GM18909 (cell line): ENCODE results near the gene ATG14.
"Not testable (repeated sequence)": the region's sequence is repeated elsewhere in the genome, so short reads cannot be mapped to it uniquely, and the experiment has no call there.

ENCODE experiments used
- ATAC-seq: cut with Tn5 transposase; IDR thresholded peaks from one replicate; pipeline ENCODE4 v1.9.1; 2021; ENCODE audit warnings: mild to moderate bottlenecking; ENCODE audit not compliant: unreplicated experiment, poor library complexity

ATG14 gene

DNA sequence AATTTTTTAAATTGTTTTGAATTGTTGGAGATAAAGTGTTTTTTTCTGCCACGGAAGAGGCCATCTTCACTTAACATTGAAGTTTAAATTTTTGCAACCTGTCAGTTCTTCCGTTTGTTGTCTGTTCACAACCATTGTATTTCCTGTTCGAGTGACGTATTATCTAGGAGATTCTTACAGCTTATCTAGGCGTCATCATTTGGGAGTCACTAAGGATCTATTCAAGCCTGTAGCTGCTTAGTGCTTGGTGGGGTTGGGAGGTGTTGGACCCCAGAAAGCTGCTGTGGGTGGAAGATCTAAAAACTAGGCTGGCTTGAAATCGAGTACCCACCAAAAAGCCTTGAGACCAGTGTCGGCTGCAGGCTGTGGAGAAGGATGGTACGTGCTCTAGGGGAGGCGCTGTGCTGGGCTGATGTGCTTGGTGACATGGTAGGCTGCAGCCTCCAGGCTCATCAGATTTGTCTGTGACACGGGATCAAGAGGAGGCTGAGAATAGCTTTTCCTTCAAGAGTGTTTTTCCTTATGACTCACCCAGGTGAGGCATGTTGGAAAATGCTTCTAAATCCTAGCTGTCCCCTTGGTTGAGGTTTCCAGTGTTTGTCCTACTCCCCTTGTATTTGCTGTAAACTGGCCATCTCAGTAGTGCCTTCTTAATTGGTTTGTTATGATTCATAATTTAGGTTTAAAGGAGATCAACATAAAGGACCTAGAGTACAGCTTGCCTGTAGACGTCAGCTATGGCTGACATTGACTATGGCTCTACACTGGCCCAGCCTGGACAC is 57.8 kb downstream of the ATG14 start:
- no peak for ATAC-seq

- ATAC-seq: no peak
Measured at GRCh38 chr14:55352201-55352600, 59.4 kb downstream of the ATG14 start.

GRCh38 chr14:55351111-55351510 is 60.5 kb downstream of the ATG14 start:
- ATAC-seq: no peak

GRCh38 chr14:55350461-55350860 is 61.2 kb downstream of the ATG14 start:
- no peak for ATAC-seq

DNA sequence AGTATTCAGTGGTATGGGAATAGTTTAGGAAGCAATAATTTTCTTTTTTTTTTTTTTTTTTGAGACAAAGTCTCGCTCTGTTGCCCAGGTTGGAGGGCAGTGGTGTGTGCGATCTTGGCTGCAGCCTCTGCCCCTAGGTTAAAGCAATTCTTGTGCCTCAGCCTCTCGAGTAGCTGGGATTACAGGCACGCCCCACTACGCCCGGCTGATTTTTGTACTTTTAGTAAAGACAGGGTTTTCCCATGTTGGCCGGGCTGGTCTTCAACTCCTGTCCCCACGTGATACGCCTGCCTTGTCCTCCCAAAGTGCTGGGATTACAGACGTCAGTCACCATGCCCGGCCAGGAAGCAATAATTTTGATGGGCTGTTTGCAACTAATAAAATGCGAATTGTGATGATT is 62.1 kb downstream of the ATG14 start:
- no peak for ATAC-seq

GRCh38 chr14:55348766-55349453 is 62.7 kb downstream of the ATG14 start:
- ATAC-seq: no peak

DNA sequence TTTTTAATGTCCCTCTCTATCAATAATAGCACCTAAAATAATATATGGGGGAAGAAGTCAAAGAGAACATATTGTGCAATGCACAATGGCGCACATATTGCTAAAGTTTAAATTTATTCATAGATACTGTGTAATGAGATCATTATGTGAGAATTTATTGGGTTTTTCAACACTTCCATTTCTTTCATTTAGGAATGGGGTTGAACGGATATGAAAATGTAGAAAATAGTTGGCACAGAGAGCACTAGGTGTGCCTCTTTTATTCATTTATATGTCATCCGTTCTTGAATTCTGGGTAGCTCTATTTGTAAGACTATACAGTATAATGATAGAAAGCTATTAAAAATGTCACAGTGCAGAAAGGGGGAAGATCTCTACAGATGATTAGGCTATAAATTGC is 63.9 kb downstream of the ATG14 start:
- no peak for ATAC-seq

DNA sequence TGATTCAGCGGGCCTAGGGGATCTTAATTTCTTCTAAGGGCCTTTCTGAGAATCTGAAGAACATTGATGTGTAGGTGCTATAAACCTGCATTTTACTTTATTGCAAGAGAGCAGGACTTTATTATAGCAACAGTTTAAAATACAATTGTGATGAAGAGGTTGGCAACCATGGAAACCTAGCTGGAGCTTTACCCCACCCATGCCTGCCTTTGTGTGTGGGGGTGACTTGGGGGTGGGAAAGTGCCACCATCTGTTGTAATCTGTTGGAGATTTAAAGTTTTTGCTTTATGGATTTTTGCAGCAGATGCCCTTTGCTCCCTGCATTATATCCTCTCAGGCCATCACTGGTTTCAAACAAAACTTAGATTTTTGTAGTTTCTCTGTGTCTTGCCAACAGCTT is 64.6 kb downstream of the ATG14 start:
- ATAC-seq: no peak

DNA sequence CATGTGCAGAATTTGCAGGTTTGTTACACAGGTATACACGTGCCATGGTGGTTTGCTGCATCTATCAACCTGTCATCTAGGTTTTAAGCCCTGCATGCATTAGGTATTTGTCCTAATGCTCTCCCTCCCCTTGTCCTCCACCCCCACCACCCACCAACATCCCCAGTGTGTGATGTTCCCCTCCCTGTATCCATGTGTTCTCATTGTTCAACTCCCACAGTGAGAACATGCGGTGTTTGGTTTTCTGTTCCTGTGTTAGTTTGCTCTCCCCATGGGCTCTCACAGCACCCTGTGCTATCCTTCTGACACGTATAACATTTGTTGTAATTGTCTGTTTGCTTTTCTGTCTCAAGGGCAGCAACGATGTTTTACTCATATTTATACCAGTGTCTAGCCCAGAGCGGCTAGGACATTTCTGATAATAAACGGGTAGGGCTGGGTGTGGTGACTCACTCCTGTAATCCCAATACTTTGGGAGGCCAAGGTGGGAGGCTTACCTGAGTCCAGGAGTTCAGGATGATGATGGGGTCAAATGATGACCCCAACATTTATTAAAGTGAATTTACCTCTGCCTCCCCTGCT is 67.0 kb downstream of the ATG14 start:
- ATAC-seq: not testable (repeated sequence)

DNA sequence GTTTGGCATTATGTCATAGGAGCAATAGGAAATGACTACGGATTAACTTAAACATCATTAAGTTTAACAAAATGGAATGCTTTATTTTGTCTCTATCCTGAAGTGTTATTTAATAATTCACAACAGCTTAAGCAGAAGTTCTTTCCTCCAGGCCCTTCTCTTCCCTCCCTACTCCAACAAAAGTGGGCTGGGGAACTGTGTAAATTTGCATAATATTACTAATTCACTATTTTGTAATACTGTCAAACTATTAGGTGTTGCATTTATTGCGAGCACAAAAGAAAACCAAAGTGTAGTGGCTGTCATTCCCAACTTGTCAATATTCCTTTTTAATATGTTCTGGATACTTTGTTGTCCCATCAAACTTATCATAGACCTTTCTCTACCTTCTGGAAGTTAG is 69.8 kb downstream of the ATG14 start:
- no peak for ATAC-seq

GRCh38 chr14:55340482-55340881 is 71.1 kb downstream of the ATG14 start:
- no peak for ATAC-seq

DNA sequence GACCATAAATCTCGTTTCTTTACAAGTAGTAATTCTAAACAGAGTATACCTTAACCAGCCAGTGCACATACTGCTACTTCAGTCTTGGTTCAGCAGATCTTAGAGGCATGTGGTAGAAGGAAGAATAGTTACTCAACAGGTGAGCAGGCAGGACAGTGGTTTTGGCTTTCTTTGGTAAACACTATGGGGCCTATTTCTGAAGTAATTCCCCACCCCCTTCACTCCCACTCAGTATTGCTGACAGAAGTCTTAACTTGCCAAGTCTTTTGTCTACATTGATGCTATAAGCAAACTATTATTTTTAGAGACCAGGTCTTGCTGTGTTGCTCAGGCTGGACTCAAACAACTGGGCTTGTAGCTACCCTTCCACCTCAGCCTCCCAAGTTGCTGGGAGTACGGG is 71.9 kb downstream of the ATG14 start:
- peak; percentile 79 for ATAC-seq

DNA sequence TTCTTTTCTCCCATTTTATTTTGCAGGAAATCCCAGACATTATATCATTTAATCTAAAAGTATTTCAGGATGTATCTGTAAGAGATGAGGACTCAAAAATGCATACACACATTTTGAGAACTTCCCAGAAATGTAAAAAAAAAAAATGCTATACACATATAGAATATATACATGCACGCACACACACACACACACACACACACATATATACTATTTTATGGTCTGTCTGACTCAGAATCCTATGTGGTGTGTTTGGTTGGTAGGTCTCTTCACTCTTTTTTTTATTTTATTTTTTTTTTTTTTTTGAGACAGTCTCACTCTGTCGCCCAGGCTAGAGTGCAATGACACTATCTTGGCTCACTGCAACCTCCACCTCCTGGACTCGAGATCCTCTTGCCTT is 74.9 kb downstream of the ATG14 start:
- no peak for ATAC-seq

DNA sequence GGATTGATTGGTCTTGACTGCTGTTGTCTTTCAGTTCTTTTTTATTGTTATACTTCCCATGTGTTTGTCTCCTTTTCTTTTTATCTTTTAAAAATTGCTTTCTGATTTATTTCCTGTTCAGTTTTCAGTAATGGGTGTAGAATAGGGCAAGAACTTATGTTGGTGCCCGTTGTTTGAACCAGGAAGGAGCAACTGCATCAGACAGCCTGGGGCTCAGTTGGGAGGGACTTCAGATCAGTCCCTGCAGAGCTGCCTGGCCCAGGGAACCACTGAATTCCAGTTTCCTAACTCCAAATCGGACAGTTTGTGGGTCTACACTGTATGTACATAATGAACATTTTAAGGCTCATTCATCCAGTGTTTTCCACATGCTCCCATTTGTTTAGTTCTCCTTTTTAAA is 75.5 kb downstream of the ATG14 start:
- no peak for ATAC-seq

DNA sequence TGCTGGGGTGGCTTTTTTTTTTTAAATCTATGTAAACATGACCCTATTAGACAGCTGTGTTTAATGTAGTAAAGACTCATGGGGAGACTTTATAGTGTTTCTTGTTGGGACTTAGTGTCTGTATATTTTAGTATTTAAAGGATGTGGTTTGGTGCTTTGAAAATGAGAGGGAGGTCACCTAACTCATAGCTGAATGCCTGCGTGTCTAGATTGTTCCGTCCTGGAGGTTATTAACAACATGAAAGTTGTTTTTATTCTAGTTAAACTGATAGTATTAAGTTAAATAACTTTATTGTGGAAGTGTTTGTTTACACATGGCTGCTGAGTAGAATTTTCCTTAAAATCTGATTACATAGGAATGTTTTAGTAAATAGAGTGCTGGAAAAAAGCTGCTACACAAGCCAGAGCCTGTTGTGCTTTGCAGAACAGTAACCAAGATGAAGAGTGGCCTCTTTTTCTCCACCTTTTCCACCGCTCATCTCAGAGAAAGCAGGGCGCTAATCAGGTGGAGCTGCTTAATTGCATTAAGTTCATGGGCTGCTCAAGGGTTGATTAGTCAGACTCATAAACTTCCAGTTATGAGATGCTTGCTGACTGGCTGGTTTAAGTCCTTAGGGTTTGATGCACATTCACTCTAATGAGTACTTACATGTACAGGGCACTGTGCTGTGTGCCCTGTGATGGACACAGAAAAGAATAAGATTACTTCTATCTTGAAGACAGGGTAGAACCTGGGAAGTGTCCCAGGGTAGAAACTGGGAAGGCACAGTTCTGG is 77.7 kb downstream of the ATG14 start:
- peak; percentile 56 for ATAC-seq

DNA sequence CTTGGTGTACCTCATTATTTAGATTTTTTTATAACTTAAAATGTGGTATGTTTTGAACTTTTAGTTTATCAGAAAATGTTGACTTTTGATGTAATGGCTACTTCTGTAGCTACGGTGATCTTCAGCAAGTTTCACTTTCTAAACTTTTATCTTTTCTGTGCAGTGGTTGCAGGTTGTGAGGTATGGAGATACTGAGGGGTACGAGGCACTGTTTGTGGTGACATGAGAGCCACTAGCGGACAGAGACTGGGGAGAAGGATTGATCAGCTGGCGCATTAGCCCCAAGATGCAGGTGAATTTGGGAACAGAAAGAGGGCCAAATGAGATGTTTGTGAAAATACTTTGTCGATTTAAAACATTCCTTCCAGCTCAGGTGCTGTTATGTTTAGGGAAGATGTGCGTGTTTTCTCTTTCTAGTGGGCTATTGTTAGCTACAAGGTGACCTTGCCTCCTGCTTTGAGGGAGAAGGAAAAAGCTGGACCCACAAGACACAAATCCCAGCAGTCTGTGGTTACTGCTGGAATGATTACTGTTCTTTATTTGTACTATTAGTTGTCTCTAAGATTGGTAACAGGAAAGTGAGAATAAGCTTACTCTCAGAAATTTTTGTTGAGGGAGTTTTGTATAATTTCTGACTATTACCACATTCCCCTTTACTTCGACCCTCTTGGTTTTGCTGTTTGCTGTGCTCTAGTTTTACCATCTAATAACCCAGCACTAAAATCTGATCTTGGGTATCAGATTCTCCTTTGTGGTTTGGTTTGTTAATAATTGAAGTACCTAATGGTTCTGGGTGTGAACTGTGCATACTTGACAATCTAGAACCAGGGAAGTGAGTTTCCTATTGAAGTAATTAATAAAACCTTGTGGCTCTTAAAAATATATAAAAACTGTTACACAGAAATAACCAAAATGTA is 78.7 kb downstream of the ATG14 start:
- ATAC-seq: peak; percentile 73

DNA sequence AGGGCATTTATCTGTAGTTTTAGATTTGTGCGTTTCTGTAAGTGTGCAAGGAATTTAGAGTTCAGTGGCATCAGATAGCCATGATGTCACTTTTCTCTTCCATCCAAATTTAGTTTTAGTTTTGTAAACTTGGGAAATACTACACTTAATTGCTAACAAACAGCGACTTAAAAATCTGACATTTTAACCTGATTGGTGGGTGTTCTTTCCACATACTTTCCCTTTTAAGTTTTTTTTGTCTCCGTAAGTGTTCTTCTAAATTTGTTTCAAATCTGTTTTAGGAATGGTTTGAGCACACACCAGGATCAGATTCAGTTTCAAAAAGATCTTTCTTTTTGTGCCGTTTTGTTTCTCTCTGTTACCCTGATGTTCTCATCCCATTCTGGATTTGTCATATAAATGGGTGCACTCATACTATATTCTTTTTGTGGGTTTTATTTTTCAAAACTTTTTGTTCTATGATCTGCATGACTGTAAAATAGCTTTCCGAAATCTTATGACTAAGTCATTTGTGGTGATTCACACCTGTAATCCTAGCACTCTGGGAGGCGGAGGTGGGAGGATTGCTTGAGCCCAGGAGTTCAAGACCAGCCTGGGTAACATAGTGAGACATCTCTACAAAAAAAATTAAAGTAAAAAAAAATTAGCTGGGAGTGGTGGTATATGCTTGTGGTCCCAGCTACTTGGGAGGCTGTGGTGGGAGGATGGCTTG is 81.5 kb downstream of the ATG14 start:
- ATAC-seq: no peak

- no peak for ATAC-seq
Measured at GRCh38 chr14:55328317-55328716, 83.3 kb downstream of the ATG14 start.

GRCh38 chr14:55327179-55327578 is 84.5 kb downstream of the ATG14 start:
- peak; percentile 79 for ATAC-seq
